HG02588 (cell line): ENCODE data around the gene WIPF3.
"Not testable (repeated sequence)": the region's sequence is repeated elsewhere in the genome, so short reads cannot be mapped to it uniquely, and the experiment has no call there.

ENCODE experiments used
- ATAC-seq: cut with Tn5 transposase; IDR thresholded peaks from one replicate; pipeline ENCODE4 v1.9.1; 2021; ENCODE audit warnings: mild to moderate bottlenecking, moderate library complexity; ENCODE audit not compliant: unreplicated experiment

WIPF3 gene

GRCh38 chr7:29948587-29948986 lies 142.3 kb downstream of the WIPF3 start:
- ATAC-seq, result no peak

GRCh38 chr7:29950480-29950879 lies 144.2 kb downstream of the WIPF3 start:
- no peak for ATAC-seq

- no peak for ATAC-seq
Observed at GRCh38 chr7:29951206-29951605, 144.9 kb downstream of the WIPF3 start.

GRCh38 chr7:29953726-29954347 lies 147.5 kb downstream of the WIPF3 start:
- no peak for ATAC-seq

- no peak for ATAC-seq
Observed at GRCh38 chr7:29955075-29955792, 148.9 kb downstream of the WIPF3 start.

GRCh38 chr7:29955799-29956486 lies 149.6 kb downstream of the WIPF3 start:
- ATAC-seq, result peak; percentile 60

- no peak for ATAC-seq
Observed at GRCh38 chr7:29956487-29956836, 150.2 kb downstream of the WIPF3 start.

GRCh38 chr7:29957521-29958310 lies 151.4 kb downstream of the WIPF3 start:
- no peak for ATAC-seq

- ATAC-seq, result no peak
Observed at GRCh38 chr7:29958667-29959358, 152.5 kb downstream of the WIPF3 start.

- ATAC-seq, result not testable (repeated sequence)
Observed at GRCh38 chr7:29961611-29962010, 155.3 kb downstream of the WIPF3 start.

GRCh38 chr7:29962035-29962434 lies 155.7 kb downstream of the WIPF3 start:
- ATAC-seq, result no peak

- ATAC-seq, result no peak
Observed at GRCh38 chr7:29965030-29965429, 158.7 kb downstream of the WIPF3 start.
